DOHH2 (cell line): ENCODE results near the gene ATAD3B.

Source experiments
- H3F3A ChIP-seq: fragments of 200-600 bp; sonication (generic), shearing (Covaris generic); 2 replicates; pipeline ENCODE4 v1.6.0; 2016; ENCODE audit warnings: antibody characterized with exemption, mild to moderate bottlenecking; ENCODE audit not compliant: control insufficient read depth, insufficient read depth
- H3K27ac ChIP-seq: fragments of 200-600 bp; sonication (generic); 2 replicates; pipeline ENCODE4 v1.5.1; 2014; ENCODE audit warnings: low read depth, mild to moderate bottlenecking, low read length, moderate library complexity
- H3K27me3 ChIP-seq: fragments of 200-600 bp; sonication (generic); 2 replicates; pipeline ENCODE4 v1.6.1; 2014; ENCODE audit warnings: mild to moderate bottlenecking, low read length, mixed read lengths; ENCODE audit not compliant: control insufficient read depth
- H3K36me3 ChIP-seq: fragments of 200-600 bp; sonication (generic); 2 replicates; pipeline ENCODE4 v1.6.1; 2014; ENCODE audit warnings: mild to moderate bottlenecking, low read length, moderate library complexity, mixed read lengths; ENCODE audit not compliant: control insufficient read depth
- H3K4me1 ChIP-seq: fragments of 200-600 bp; sonication (generic); 2 replicates; pipeline ENCODE4 v1.6.1; 2014; ENCODE audit warnings: mild to moderate bottlenecking, low read length, mixed read lengths; ENCODE audit not compliant: control insufficient read depth
- H3K4me2 ChIP-seq: fragments of 200-600 bp; sonication (generic); 2 replicates; pipeline ENCODE4 v1.6.0; 2014; ENCODE audit warnings: mild to moderate bottlenecking, low read length, moderate library complexity
- H3K4me3 ChIP-seq: fragments of 200-600 bp; sonication (generic); 2 replicates; pipeline ENCODE4 v1.5.1; 2014; ENCODE audit warnings: mild to moderate bottlenecking, low read length, mixed read lengths
- H3K79me2 ChIP-seq: fragments of 200-600 bp; sonication (generic); 2 replicates; pipeline ENCODE4 v1.6.1; 2014; ENCODE audit warnings: mild to moderate bottlenecking, low read length, mixed read lengths; ENCODE audit not compliant: control insufficient read depth
- H3K9me2 ChIP-seq: fragments of 200-600 bp; sonication (generic); replicated peaks from 2 replicates; pipeline ENCODE4 v1.6.1; 2014; ENCODE audit warnings: mild to moderate bottlenecking, low read length, mixed read lengths; ENCODE audit not compliant: control insufficient read depth
- H3K9me3 ChIP-seq: fragments of 200-600 bp; sonication (generic); 2 replicates; pipeline ENCODE4 v1.6.1; 2014; ENCODE audit warnings: antibody characterized with exemption, low read length, mixed read lengths; ENCODE audit not compliant: control insufficient read depth, insufficient read depth
- H4K20me1 ChIP-seq: fragments of 200-600 bp; sonication (generic); 2 replicates; pipeline ENCODE4 v1.6.0; 2014; ENCODE audit warnings: low read depth, mild to moderate bottlenecking, antibody characterized with exemption, low read length, moderate library complexity; ENCODE audit not compliant: control insufficient read depth, insufficient read depth
- EZH2phosphoT487 ChIP-seq: fragments of 200-600 bp; sonication (generic); IDR thresholded peaks from 2 replicates; pipeline ENCODE4 v1.6.1; 2017; ENCODE audit warnings: borderline replicate concordance, mild to moderate bottlenecking, antibody characterized with exemption, low read length, moderate library complexity, mixed read lengths
- TF ChIP-seq, protein P1 (sequence below): fragments of 200-600 bp; sonication (generic); IDR thresholded peaks from one replicate; pipeline ENCODE4 v1.5.1; 2014; ENCODE audit warnings: antibody characterized with exemption, mild to moderate bottlenecking, low read depth, low read length; ENCODE audit not compliant: poor library complexity, severe bottlenecking

ATAD3B gene

DNA sequence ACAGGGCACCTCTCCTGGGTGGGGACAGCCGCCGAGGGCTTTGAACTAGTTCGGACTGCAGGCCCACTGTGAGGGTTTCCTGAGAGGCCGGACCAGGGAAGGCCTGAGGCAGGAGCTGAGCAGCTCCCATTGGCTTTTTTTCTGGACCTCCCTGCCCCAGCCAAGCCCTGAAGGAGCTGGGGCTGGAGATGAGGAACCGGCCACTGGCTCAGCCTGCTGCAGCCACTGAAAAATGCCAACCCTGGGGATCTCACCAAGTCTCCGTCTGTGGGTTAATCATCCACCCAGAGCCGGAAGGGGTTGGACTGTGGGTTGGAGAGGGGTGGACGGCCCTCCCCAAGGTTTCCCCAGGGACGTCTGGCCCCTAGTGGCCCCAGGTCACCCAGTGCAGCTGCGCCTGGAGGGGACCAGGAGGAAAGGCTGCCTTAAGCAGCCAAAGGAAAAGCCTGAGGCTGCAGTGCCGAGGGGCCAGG is 33.6 kb upstream of the ATAD3B start:
- H3K4me1 ChIP-seq, result 0 out of 2 replicates have a peak, but pooled peaks cover 5% of the 10 kb centered on the region
- no peak overlapping the region for H3K4me2 ChIP-seq
- H4K20me1 ChIP-seq, result no peaks in the 10 kb centered on the region
- H3K79me2 ChIP-seq, result no peaks in the 10 kb centered on the region
- no peak overlapping the region for H3K4me3 ChIP-seq
- no peak for TF ChIP-seq EZH2phosphoT487
- TF ChIP-seq, protein P1, sequence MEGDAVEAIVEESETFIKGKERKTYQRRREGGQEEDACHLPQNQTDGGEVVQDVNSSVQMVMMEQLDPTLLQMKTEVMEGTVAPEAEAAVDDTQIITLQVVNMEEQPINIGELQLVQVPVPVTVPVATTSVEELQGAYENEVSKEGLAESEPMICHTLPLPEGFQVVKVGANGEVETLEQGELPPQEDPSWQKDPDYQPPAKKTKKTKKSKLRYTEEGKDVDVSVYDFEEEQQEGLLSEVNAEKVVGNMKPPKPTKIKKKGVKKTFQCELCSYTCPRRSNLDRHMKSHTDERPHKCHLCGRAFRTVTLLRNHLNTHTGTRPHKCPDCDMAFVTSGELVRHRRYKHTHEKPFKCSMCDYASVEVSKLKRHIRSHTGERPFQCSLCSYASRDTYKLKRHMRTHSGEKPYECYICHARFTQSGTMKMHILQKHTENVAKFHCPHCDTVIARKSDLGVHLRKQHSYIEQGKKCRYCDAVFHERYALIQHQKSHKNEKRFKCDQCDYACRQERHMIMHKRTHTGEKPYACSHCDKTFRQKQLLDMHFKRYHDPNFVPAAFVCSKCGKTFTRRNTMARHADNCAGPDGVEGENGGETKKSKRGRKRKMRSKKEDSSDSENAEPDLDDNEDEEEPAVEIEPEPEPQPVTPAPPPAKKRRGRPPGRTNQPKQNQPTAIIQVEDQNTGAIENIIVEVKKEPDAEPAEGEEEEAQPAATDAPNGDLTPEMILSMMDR, result no peak
- H3K27me3 ChIP-seq, result peaks cover 24% of the 10 kb centered on the region
- no peaks in the 10 kb centered on the region for H3K36me3 ChIP-seq
- no peaks in the 10 kb centered on the region for H3K9me2 ChIP-seq
- no peaks in the 10 kb centered on the region for H3F3A ChIP-seq
- no peak overlapping the region for H3K27ac ChIP-seq
- no peaks in the 10 kb centered on the region for H3K9me3 ChIP-seq

DNA sequence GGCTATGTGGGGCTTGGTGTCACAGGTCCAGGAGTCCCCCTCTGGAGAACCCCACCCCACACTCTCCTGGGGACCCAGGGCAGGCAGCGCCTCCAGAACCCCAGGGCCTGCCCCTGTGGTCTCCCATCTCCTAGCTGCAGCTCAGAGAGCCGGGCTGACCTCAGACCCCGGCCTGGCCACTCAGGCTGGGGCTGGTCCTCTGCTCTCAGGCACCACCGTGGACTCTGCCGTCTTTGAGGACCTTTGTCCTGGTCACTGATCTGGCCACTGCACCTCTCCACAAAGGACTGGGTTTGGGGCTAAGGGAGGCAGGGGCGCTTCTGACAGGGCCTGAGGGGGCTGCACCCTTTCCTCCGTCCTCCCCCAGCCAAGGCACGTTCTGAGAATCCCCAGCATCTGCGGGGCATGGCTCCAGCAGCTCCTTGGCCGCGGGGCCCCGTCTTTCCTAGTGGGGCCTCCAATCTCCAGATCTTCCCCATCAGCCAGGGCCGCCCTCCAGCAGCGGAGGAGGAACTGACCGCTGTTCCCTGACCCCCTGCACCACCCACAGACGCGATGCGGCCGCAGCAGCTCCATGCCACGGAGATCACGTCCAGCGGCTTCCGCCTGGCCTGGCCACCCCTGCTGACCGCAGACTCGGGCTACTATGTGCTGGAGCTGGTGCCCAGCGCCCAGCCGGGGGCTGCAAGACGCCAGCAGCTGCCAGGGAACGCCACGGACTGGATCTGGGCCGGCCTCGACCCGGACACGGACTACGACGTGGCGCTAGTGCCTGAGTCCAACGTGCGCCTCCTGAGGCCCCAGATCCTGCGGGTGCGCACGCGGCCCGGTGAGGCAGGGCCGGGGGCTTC is 32.8 kb upstream of the ATAD3B start:
- TF ChIP-seq, protein P1, result no peak
- TF ChIP-seq EZH2phosphoT487, result no peak
- no peaks in the 10 kb centered on the region for H3F3A ChIP-seq
- H3K79me2 ChIP-seq, result no peaks in the 10 kb centered on the region
- 0 out of 2 replicates have a peak, but pooled peaks cover under 1% of the 10 kb centered on the region for H3K4me1 ChIP-seq
- H4K20me1 ChIP-seq, result no peaks in the 10 kb centered on the region
- no peak overlapping the region for H3K4me3 ChIP-seq
- peaks cover 16% of the 10 kb centered on the region for H3K27me3 ChIP-seq
- H3K9me3 ChIP-seq, result no peaks in the 10 kb centered on the region
- H3K9me2 ChIP-seq, result no peaks in the 10 kb centered on the region
- H3K4me2 ChIP-seq, result no peak overlapping the region
- no peaks in the 10 kb centered on the region for H3K36me3 ChIP-seq
- no peak overlapping the region for H3K27ac ChIP-seq

DNA sequence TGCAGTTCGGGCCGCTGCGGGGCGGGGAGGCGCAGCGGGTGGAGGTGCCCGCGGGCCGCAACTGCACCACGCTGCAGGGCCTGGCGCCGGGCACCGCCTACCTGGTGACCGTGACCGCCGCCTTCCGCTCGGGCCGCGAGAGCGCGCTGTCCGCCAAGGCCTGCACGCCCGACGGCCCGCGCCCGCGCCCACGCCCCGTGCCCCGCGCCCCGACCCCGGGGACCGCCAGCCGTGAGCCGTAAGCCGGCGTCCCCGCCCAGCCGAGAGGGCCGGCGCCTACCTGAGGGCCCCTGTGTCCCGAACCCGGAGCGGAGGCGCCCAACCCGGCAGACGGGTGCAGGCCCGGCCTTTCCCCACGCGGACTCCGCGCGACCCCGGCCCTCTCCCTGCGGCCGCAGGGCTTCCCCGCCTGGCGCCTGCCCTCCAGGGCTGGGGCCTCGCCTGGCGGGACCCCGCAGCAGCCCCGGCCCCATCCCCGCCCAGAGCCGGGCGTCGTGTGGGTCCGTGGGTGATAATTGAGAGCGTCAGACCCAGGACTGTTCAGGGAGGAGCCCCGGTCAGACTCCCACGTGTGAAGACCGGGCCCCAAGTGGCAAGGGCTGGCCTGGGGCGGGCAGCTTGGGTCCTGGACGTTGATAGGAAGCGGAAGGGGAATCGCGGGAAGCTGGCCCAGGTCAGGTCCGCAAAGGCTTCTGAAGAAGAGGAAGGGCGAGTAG is 31.9 kb upstream of the ATAD3B start:
- H3K36me3 ChIP-seq, result no peaks in the 10 kb centered on the region
- no peak for TF ChIP-seq EZH2phosphoT487
- TF ChIP-seq, protein P1, result no peak

More for the DNA sequence above, 31.9 kb upstream of the ATAD3B start:
- Histone ChIP-seq H3K27ac (no peak overlapping the region), H3K4me2 (no peak overlapping the region), H3K27me3 (peaks cover 7% of the 10 kb centered on the region), H3K9me3 (no peaks in the 10 kb centered on the region), H3K4me3 (no peak overlapping the region), H3K4me1 (no peaks in the 10 kb centered on the region), H3K9me2 (no peaks in the 10 kb centered on the region), H4K20me1 (no peaks in the 10 kb centered on the region), H3K79me2 (no peaks in the 10 kb centered on the region), H3F3A (no peaks in the 10 kb centered on the region)
